Measurements from ENCODE around the gene BLOC1S4.

BLOC1S4 gene

DNA sequence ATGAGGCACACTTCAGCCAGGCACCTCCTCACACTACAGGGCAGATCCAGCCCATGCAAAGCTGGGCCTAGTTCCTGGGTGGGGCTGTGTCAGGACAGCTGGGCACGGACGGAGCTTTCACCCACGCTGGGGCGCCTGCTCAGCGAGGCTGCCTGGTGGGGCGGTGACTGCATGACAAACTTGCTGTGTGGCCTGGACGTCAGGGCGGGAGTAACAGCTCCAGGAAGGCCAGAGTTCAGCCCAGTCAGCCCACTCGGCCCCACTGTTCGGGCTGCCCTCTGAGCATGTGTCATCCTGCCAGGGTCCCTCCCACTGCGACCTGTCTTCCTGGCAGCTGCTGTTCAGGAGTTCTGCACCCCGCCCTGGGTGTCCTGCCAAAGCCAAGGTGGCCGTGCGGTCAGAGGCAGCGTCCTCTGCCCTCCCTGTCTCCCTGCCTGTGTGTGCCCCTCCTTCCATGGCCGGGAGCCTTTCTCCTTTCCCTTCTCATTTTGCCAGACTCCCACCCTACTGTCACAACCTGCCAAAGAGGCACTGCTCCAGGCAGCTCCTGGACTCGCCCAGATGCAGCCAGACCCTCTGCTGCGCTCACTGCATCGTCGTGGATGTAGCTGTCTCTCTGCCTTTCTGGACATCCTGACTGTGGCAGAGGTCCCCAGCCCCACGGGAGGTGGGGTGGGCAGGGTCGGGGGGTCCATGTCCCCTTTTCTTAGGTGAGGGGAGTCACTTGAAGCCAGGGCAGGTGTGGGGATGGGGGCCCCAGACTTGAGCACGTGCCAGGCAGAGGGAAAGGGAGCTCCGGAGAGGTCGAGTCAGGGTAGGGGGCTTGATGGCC is 33.6 kb downstream of the BLOC1S4 start:
- peak; percentile 9 for DNase-seq (ENCODE audit: extremely low read depth, low read depth)
- TF ChIP-seq, protein P1, sequence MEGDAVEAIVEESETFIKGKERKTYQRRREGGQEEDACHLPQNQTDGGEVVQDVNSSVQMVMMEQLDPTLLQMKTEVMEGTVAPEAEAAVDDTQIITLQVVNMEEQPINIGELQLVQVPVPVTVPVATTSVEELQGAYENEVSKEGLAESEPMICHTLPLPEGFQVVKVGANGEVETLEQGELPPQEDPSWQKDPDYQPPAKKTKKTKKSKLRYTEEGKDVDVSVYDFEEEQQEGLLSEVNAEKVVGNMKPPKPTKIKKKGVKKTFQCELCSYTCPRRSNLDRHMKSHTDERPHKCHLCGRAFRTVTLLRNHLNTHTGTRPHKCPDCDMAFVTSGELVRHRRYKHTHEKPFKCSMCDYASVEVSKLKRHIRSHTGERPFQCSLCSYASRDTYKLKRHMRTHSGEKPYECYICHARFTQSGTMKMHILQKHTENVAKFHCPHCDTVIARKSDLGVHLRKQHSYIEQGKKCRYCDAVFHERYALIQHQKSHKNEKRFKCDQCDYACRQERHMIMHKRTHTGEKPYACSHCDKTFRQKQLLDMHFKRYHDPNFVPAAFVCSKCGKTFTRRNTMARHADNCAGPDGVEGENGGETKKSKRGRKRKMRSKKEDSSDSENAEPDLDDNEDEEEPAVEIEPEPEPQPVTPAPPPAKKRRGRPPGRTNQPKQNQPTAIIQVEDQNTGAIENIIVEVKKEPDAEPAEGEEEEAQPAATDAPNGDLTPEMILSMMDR (IDR thresholded peaks at IDR 0.05; ENCODE audit: low read depth, low read length, missing control alignments) = no peak
- H3K4me3 ChIP-seq (replicated peaks; ENCODE audit: low read depth, low read length) = no peak overlapping the region

DNA sequence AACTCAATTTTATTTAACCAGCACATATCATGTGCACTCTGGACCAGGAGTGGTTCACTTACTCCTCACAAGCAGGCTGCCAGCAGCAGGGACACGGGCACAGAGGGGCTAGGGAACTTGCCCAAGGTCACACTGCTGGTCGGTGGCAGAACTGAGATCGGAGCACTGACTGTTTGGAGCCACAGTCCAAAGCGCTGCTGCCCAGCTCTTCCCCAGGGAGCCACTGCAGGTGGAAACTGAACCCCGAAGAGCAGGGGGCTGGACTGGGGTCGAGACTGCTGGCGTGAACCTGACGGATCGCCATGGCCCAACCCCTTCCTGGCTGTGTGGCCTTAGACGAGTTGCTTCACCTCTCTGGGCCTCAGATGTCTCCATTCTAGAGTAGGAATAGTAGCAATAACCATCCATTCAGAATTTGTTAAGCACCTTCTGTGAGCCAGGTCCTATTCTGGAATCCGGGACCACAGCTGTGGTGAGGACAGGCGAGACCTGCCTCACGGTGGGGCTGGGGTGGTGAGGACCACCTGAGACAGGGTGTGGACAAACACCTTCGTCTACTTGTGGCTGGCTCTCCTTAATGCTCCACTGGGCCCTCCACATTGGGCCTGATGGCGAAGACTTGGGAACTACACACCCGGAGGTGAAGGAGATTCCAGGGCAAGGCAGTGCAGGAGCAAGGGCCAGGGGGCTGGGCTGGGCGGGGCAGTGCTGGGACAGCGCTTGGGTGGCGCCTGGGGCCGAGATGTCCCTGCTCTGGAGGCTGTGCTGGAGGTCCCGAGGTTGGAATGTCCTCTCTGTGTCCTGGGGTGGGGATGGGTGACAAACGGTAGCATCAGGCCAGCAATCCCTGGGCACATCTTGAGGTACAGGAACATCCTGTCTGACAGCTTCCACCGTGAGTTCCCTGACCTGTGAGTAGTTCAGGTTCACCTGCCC is 34.6 kb downstream of the BLOC1S4 start:
- no peak for DNase-seq (ENCODE audit: extremely low read depth, low read depth)
- TF ChIP-seq, protein P1 (IDR thresholded peaks at IDR 0.05; ENCODE audit: low read depth, low read length, missing control alignments) = no peak
- H3K4me3 ChIP-seq (replicated peaks; ENCODE audit: low read depth, low read length) = no peak overlapping the region

DNA sequence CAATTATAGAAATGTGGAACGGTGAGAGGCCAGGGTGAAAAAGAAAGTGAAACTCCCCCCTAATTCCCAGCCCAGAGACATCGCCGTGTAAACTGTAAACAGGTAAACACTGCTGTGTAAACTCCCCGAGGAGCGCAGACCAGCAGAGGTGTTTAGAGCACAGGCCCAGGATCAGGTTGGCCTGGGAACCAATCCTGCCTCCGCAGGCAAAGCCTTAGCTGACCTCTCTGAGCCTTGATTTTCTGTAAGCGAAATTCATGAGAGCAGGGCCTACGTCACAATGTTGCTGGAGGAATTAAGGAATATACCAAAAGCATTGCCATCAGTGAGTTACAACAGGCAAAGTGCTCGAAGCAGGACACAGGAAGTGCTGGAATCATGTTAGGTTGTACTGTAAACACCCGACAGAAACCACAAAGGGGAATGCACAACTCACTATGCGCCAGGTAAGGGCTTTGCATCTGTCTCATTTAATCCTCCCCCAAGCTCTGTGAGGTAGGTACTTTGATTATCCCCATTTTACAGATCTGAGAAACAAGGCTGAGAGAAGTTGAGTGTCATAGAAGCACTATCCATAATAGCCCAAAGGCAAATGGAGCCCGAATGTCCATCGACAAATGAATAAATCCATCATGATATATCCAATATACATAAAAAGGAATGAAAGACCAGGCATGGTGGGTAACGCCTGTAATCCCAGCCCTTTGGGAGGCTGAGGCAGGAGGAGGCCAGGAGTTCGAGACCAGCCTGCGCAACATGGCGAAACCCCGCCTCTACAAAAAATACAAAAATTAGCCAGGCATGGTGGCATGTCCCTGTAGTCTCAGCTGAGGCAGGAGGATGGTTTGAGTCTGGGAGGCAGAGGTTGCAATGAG is 35.9 kb downstream of the BLOC1S4 start:
- TF ChIP-seq, protein P1 (IDR thresholded peaks at IDR 0.05; ENCODE audit: low read depth, low read length, missing control alignments) = no peak
- H3K4me3 ChIP-seq (replicated peaks; ENCODE audit: low read depth, low read length) = no peak overlapping the region
- DNase-seq (ENCODE audit: extremely low read depth, low read depth) = no peak

DNA sequence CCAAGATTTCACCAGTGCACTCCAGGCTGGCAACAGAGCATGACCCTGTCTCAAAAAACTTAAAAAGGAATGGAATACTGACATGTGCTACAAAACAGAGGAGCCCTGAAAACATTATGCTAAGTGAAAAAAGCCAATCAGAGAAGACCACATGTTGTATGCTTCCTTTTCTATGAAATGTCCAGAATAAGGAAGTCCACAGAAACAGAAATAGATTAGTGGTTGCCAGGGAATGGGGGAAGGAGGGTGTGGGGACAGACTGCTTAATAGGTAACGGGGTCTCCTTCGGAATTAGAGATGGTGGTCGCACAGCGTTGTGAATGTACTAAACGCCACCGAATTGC is 36.5 kb downstream of the BLOC1S4 start:
- no peak for DNase-seq (ENCODE audit: extremely low read depth, low read depth)
- TF ChIP-seq, protein P1 (IDR thresholded peaks at IDR 0.05; ENCODE audit: low read depth, low read length, missing control alignments) = no peak
- H3K4me3 ChIP-seq (replicated peaks; ENCODE audit: low read depth, low read length) = no peak overlapping the region

DNA sequence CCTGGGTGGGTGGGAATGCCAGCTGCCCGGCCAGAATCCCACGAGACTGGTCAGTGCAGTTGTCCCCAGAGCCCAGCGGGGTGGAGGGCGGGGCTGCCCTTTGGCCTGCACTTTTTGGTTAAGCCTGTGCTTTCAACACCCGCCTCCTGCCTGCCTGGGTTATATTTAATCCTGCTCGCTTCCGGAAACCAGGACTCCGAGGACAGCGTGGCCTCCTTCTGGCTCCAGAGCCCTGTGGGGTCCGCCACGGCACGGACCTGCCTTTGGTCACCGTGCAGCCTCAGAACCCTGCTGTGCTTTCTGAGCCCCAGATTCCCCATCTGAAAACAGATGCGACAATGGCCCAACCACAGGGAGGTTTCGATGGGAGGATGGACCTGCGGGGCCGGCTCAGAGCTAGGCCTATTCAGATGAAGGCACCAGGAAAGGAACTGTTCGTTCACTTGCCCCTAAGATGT is 37.2 kb downstream of the BLOC1S4 start:
- TF ChIP-seq, protein P1 (IDR thresholded peaks at IDR 0.05; ENCODE audit: low read depth, low read length, missing control alignments) = no peak
- no peak for DNase-seq (ENCODE audit: extremely low read depth, low read depth)
- H3K4me3 ChIP-seq (replicated peaks; ENCODE audit: low read depth, low read length) = no peak overlapping the region

DNA sequence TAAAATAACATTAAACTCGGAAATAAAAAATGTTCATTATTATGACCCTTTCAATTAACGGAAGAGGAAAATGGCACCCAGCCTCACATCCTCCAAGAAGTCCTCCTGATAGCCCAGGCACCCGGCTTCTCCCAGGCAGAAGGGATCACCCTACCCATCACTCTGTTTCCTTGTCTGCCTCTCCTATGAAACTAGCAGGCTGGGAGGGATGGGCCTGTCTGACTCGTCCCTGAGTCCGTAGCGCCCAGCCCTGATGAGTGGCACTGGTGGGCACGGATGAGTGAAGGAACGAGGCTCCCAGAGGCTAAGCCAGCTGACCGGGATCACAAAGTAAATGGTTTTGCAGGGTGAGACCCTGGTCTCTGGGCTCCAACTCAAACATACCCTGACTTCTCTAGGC is 37.9 kb downstream of the BLOC1S4 start:
- DNase-seq (ENCODE audit: extremely low read depth, low read depth) = no peak
- no peak overlapping the region for H3K4me3 ChIP-seq (replicated peaks; ENCODE audit: low read depth, low read length)
- TF ChIP-seq, protein P1 (IDR thresholded peaks at IDR 0.05; ENCODE audit: low read depth, low read length, missing control alignments) = no peak

Measured in HFF-Myc (cell line).